GM12865 (cell line): ENCODE data around the gene CRISPLD2.

Source experiments
- DNase-seq: peaks from one replicate; pipeline ENCODE4 v3.0.0; 2010; ENCODE audit warnings: low read depth
- H3K4me3 ChIP-seq: 2 replicates; pipeline ENCODE4 v1.5.1; 2011; ENCODE audit warnings: mild to moderate bottlenecking, low read depth, low read length, control low read depth
- CTCF ChIP-seq: IDR thresholded peaks from 2 replicates; pipeline ENCODE4 v1.5.1; 2011; ENCODE audit warnings: low read length, control low read depth, low read depth, inconsistent platforms; ENCODE audit not compliant: insufficient read depth; ENCODE audit errors: missing control alignments

The CRISPLD2 gene

GRCh38 chr16:84833144-84833500, 13.3 kb downstream of the CRISPLD2 start:
- no peak overlapping the region for H3K4me3 ChIP-seq
- no peak for DNase-seq
- TF ChIP-seq CTCF: no peak

GRCh38 chr16:84833542-84834402, 14.0 kb downstream of the CRISPLD2 start:
- H3K4me3 ChIP-seq: no peak overlapping the region
- TF ChIP-seq CTCF: no peak
- DNase-seq: no peak

- DNase-seq: no peak
- no peak overlapping the region for H3K4me3 ChIP-seq
- no peak for TF ChIP-seq CTCF
Observed at GRCh38 chr16:84834403-84834772, 14.6 kb downstream of the CRISPLD2 start.

GRCh38 chr16:84836234-84836647, 16.5 kb downstream of the CRISPLD2 start:
- no peak for TF ChIP-seq CTCF
- DNase-seq: no peak
- H3K4me3 ChIP-seq: no peak overlapping the region

- no peak overlapping the region for H3K4me3 ChIP-seq
- DNase-seq: no peak
- no peak for TF ChIP-seq CTCF
Observed at GRCh38 chr16:84836967-84837366, 17.2 kb downstream of the CRISPLD2 start.

GRCh38 chr16:84838383-84838948, 18.7 kb downstream of the CRISPLD2 start:
- DNase-seq: no peak
- no peak for TF ChIP-seq CTCF
- H3K4me3 ChIP-seq: no peak overlapping the region
